IMR-90 (cell line): ENCODE data around the gene ATP6V1E1. TPM values are rescaled to one million over a fixed set of nuclear protein-coding genes. Genes with fewer than 3 reads are reported as not detected.

ENCODE experiments used
- ATAC-seq: fragments of 200-7000 bp; cut with Tn5 transposase; 2 replicates; pipeline ENCODE4 v1.9.1; 2020; ENCODE audit warnings: low read depth, mild to moderate bottlenecking, moderate library complexity
- BruUV-seq: library from RNA; stranded (reverse); fragments of 400-500 nt; replicated peaks from 2 replicates; lab custom pipeline; 2021; lab: Mats Ljungman, UMichigan
- CTCF ChIA-PET: fragments of 300-600 bp; formaldehyde crosslinking; extraction: SDS; loops from one replicate; lab custom pipeline; 2021; ENCODE audit warnings: antibody characterized with exemption; lab: Yijun Ruan, JAX
- POLR2A ChIA-PET: fragments of 300-600 bp; sonication (Branson Sonifier 250); formaldehyde crosslinking; loops from one replicate; lab custom pipeline; 2022; ENCODE audit warnings: antibody characterized with exemption; ENCODE audit not compliant: unreplicated experiment; lab: Charles Lee
- DNase-seq: peaks from one replicate; pipeline ENCODE4 v3.0.0; 2013
- H2AFZ ChIP-seq: replicated peaks from 2 replicates; pipeline ENCODE3; 2013; ENCODE audit warnings: low read length, mild to moderate bottlenecking; ENCODE audit not compliant: poor library complexity
- H2AK5ac ChIP-seq: 2 replicates; pipeline ENCODE4 v1.6.1; 2013; ENCODE audit warnings: low read depth, low read length, inconsistent platforms
- H2AK9ac ChIP-seq: replicated peaks from 2 replicates; pipeline ENCODE3; 2013; ENCODE audit warnings: mild to moderate bottlenecking, low read depth, low read length, moderate library complexity; ENCODE audit not compliant: poor library complexity
- H2BK120ac ChIP-seq: 2 replicates; pipeline ENCODE4 v1.6.1; 2013; ENCODE audit warnings: low read depth, low read length, inconsistent platforms
- H2BK15ac ChIP-seq: 3 replicates; pipeline ENCODE4 v1.6.1; 2013; ENCODE audit warnings: low read depth, low read length, inconsistent platforms
- H2BK20ac ChIP-seq: 2 replicates; pipeline ENCODE4 v1.6.1; 2013; ENCODE audit warnings: low read depth, mild to moderate bottlenecking, inconsistent platforms, low read length, moderate library complexity
- H2BK5ac ChIP-seq: 2 replicates; pipeline ENCODE4 v1.6.1; 2013; ENCODE audit warnings: mild to moderate bottlenecking, low read depth, low read length, inconsistent platforms; ENCODE audit not compliant: poor library complexity, severe bottlenecking
- H3K14ac ChIP-seq: replicated peaks from 2 replicates; pipeline ENCODE4 v1.6.1; 2013; ENCODE audit warnings: low read depth, low read length, inconsistent platforms
- H3K18ac ChIP-seq: 2 replicates; pipeline ENCODE4 v1.6.1; 2013; ENCODE audit warnings: low read depth, low read length, control low read depth
- H3K23ac ChIP-seq: 2 replicates; pipeline ENCODE4 v1.6.1; 2013; ENCODE audit warnings: low read depth, low read length, inconsistent platforms
- H3K27ac ChIP-seq: 2 replicates; pipeline ENCODE4 v1.5.1; 2013; ENCODE audit warnings: mild to moderate bottlenecking, control low read depth, low read length; ENCODE audit not compliant: insufficient read depth
- H3K27me3 ChIP-seq: 2 replicates; pipeline ENCODE4 v1.6.1; 2013; ENCODE audit warnings: low read length; ENCODE audit not compliant: control insufficient read depth, insufficient read depth
- H3K36me3 ChIP-seq: 2 replicates; pipeline ENCODE4 v1.6.1; 2013; ENCODE audit warnings: low read length, mixed read lengths; ENCODE audit not compliant: control insufficient read depth, insufficient read depth
- H3K4ac ChIP-seq: 2 replicates; pipeline ENCODE4 v1.6.1; 2013; ENCODE audit warnings: low read depth, low read length, inconsistent platforms
- H3K4me1 ChIP-seq: 2 replicates; pipeline ENCODE4 v1.6.1; 2013; ENCODE audit warnings: low read length, mixed read lengths; ENCODE audit not compliant: control insufficient read depth, insufficient read depth
- H3K4me2 ChIP-seq: 2 replicates; pipeline ENCODE4 v1.6.1; 2013; ENCODE audit warnings: low read depth, mild to moderate bottlenecking, control low read depth, low read length, moderate library complexity
- H3K4me3 ChIP-seq: 2 replicates; pipeline ENCODE4 v1.5.1; 2013; ENCODE audit warnings: low read depth, mild to moderate bottlenecking, control low read depth, low read length, moderate library complexity; ENCODE audit not compliant: insufficient read depth
- H3K56ac ChIP-seq: 2 replicates; pipeline ENCODE4 v1.6.1; 2013; ENCODE audit warnings: low read length, inconsistent platforms; ENCODE audit not compliant: insufficient read depth; ENCODE audit errors: extremely low read depth
- H3K79me1 ChIP-seq, 2 experiments: 2 replicates each; pipeline ENCODE4 v1.6.1; 2013; ENCODE audit warnings: low read length in 2 of 2, inconsistent platforms in 1 of 2, low read depth in 1 of 2
- H3K9ac ChIP-seq: 2 replicates; pipeline ENCODE4 v1.6.1; 2013; ENCODE audit warnings: low read depth, low read length, control low read depth
- H3K9me1 ChIP-seq: 2 replicates; pipeline ENCODE4 v1.6.1; 2013; ENCODE audit warnings: low read length, inconsistent platforms; ENCODE audit not compliant: insufficient read depth
- H3K9me3 ChIP-seq: 2 replicates; pipeline ENCODE4 v1.6.1; 2013; ENCODE audit warnings: low read length; ENCODE audit not compliant: control insufficient read depth, insufficient read depth
- H4K20me1 ChIP-seq: 2 replicates; pipeline ENCODE4 v1.6.1; 2013; ENCODE audit warnings: low read length, inconsistent platforms; ENCODE audit not compliant: insufficient read depth
- H4K5ac ChIP-seq: 2 replicates; pipeline ENCODE4 v1.6.1; 2013; ENCODE audit warnings: mild to moderate bottlenecking, low read depth, low read length, control low read depth
- H4K8ac ChIP-seq, 2 experiments: 2 replicates each; pipeline ENCODE4 v1.6.1; 2013; ENCODE audit warnings: low read depth in 2 of 2, low read length in 2 of 2, control low read depth in 1 of 2, inconsistent platforms in 1 of 2
- H4K91ac ChIP-seq: 2 replicates; pipeline ENCODE4 v1.6.1; 2013; ENCODE audit warnings: low read depth, low read length, inconsistent platforms; ENCODE audit not compliant: insufficient read depth
- BHLHE40 ChIP-seq: fragments of 150-350 bp; IDR thresholded peaks from 2 replicates; pipeline ENCODE4 v1.6.1; 2016; ENCODE audit warnings: mild to moderate bottlenecking, low read depth, low read length
- CEBPB ChIP-seq: IDR thresholded peaks from 2 replicates; pipeline ENCODE4 v1.6.1; 2012; ENCODE audit warnings: low read depth, low read length, improper control_type of control experiment
- CHD1 ChIP-seq: IDR thresholded peaks from 2 replicates; pipeline ENCODE4 v1.6.1; 2012; ENCODE audit warnings: low read depth, low read length, improper control_type of control experiment
- FOS ChIP-seq: fragments of 150-350 bp; IDR thresholded peaks from 2 replicates; pipeline ENCODE4 v1.6.1; 2016; ENCODE audit warnings: low read depth, low read length
- MAZ ChIP-seq: IDR thresholded peaks from 2 replicates; pipeline ENCODE4 v1.6.1; 2012; ENCODE audit warnings: low read depth, mild to moderate bottlenecking, low read length, improper control_type of control experiment, moderate library complexity, borderline replicate concordance
- MXI1 ChIP-seq: IDR thresholded peaks from 2 replicates; pipeline ENCODE4 v1.6.1; 2012; ENCODE audit warnings: low read depth, mild to moderate bottlenecking, low read length, moderate library complexity, borderline replicate concordance
- NFE2L2 ChIP-seq: fragments of 150-350 bp; IDR thresholded peaks from 2 replicates; pipeline ENCODE4 v1.6.1; 2016; ENCODE audit warnings: low read depth, mild to moderate bottlenecking, low read length
- POLR2A ChIP-seq: IDR thresholded peaks from 2 replicates; pipeline ENCODE4 v1.6.1; 2012; ENCODE audit warnings: mild to moderate bottlenecking, low read depth, low read length
- RAD21 ChIP-seq: IDR thresholded peaks from 2 replicates; pipeline ENCODE4 v1.6.1; 2012; ENCODE audit warnings: low read length, improper control_type of control experiment
- RFX5 ChIP-seq: IDR thresholded peaks from 2 replicates; pipeline ENCODE4 v1.8.0; 2012; ENCODE audit warnings: low read depth, mild to moderate bottlenecking, low read length, moderate library complexity
- SMC3 ChIP-seq: fragments of 150-350 bp; IDR thresholded peaks from 2 replicates; pipeline ENCODE4 v1.6.1; 2016; ENCODE audit warnings: low read depth, mild to moderate bottlenecking, antibody characterized with exemption, low read length, moderate library complexity
- WGBS, 2 experiments: methylation state at CpG; one replicate each; pipeline versions ENCODE4 v1.1.5 to v1.1.7; 2013; ENCODE audit warnings: missing lambda C conversion rate in 2 of 2; ENCODE audit not compliant: insufficient read length in 1 of 2; ENCODE audit errors: extremely low coverage in 2 of 2; 5-methylcytosine and 5-hydroxymethylcytosine counted together
- dilution Hi-C: fragments of 300-500 bp; cut with HindIII; formaldehyde crosslinking; loops from one replicate; pipeline ENCODE4 v1.14.3; 2018; ENCODE audit warnings: low sequenced_read_pairs; ENCODE audit not compliant: unreplicated experiment
- in situ Hi-C: fragments of 300-500 bp; cut with MboI; formaldehyde crosslinking; loops from 3 replicates; pipeline ENCODE4 v1.14.3; 2019; ENCODE audit warnings: low sequenced_read_pairs, inconsistent platforms, mixed read lengths
- intact Hi-C: fragments of 100-400 bp; cut with micrococcal nuclease; formaldehyde crosslinking; loops from 2 replicates; pipeline ENCODE4 v1.10.0; 2022
- polyA plus RNA-seq, 3 experiments: library from polyadenylated mRNA; depleted of rRNA; stranded (reverse); fragments of >200 nt; gene quantifications; 2 replicates each; pipeline ENCODE4 v1.2.3, GENCODE V29; 2012; ENCODE audit warnings: low replicate concordance in 1 of 3
- total RNA-seq: library from RNA; depleted of rRNA; stranded (reverse); fragments of >200 nt; gene quantifications from 2 replicates; pipeline ENCODE4 v1.2.3, GENCODE V29; 2012
- TF ChIP-seq, protein P1 (sequence below): fragments of 150-350 bp; IDR thresholded peaks from 2 replicates; pipeline ENCODE4 v1.6.1; 2017; ENCODE audit warnings: mild to moderate bottlenecking, antibody characterized with exemption, low read length, low read depth
- TF ChIP-seq, protein P2 (sequence below): conservative IDR thresholded peaks from 2 replicates; pipeline ENCODE4 v1.5.1; 2012; ENCODE audit warnings: mild to moderate bottlenecking, low read depth, low read length, improper control_type of control experiment
- TF ChIP-seq, protein P3 (sequence below): fragments of 150-350 bp; IDR thresholded peaks from 2 replicates; pipeline ENCODE4 v1.6.1; 2016; ENCODE audit warnings: low read depth, mild to moderate bottlenecking, low read length, moderate library complexity, borderline replicate concordance

The ATP6V1E1 gene
- total and polyA plus RNA-seq, 2 of the 4 experiments (the other 2 are of a cell fraction): 144 to 148 TPM

DNA sequence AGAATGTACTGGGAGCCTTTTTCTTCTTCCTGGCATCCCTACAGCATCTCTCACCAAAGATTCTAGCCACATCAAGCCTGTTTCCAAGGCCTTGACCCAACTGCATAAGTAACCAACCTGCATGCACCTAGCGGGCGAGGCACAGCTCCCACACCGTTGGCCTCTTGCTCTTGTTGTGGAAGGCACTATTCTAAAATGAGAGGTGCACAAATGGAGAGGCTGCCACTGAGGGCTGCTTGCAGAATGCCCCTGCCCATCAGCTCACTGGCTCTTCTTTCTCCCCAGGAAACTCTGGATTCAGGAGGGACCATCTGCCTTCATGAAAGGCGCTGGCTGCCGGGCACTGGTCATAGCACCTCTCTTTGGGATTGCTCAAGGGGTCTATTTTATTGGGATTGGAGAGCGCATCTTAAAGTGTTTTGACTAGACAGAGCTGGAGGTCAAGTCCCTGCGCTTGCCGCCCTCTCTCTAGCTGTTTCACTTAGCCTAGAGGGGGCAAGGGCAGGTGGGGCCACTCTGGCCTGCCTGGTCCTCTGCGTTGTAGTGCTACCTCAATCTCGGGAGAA lies 38.7 kb downstream of the ATP6V1E1 start:
- Histone ChIP-seq H4K5ac (no peak overlapping the region), H2AFZ (no peak overlapping the region), H3K23ac (no peak overlapping the region), H3K27me3 (no peaks in the 10 kb centered on the region), H2BK5ac (no peak overlapping the region), H2AK9ac (peak overlapping the region; percentile 3), H3K4ac (no peak overlapping the region), H3K9me1 (no peaks in the 10 kb centered on the region), H3K4me3 (no peak overlapping the region), H3K27ac (no peak overlapping the region), H3K4me1 (no peaks in the 10 kb centered on the region), H3K36me3 (peaks cover 35% of the 10 kb centered on the region), H2AK5ac (no peak overlapping the region), H3K4me2 (no peak overlapping the region), H2BK15ac (no peak overlapping the region), H3K14ac (no peak overlapping the region), H4K20me1 (no peaks in the 10 kb centered on the region), H3K9ac (no peak overlapping the region), H3K79me1 (no peaks in the 10 kb centered on the region), H3K56ac (no peak overlapping the region), H3K9me3 (no peaks in the 10 kb centered on the region), H4K91ac (no peak overlapping the region), H4K8ac (no peak overlapping the region), H2BK120ac (no peak overlapping the region), H2BK20ac (no peak overlapping the region), H3K18ac (no peak overlapping the region)
- DNase-seq (no peak), ATAC-seq (no peak)
- BruUV-seq: no TSS peak
- intact Hi-C loops: loop anchor here (5.0 kb wide), 1 partner anchor 62 kb away; no protein-coding TSS in a partner anchor
- in situ Hi-C loops: no loop called here
- WGBS, 2 experiments: 82% methylated on average over 2 of the region's 10 CpGs; no CpG with 5 or more reads in 1 of the 2 experiments
- TF ChIP-seq CHD1 (no peak), FOS (no peak), RAD21 (no peak), MXI1 (no peak), MAZ (no peak), BHLHE40 (no peak), RFX5 (no peak), CEBPB (no peak), SMC3 (no peak), POLR2A (no peak), NFE2L2 (no peak)
- TF ChIP-seq, protein P1, sequence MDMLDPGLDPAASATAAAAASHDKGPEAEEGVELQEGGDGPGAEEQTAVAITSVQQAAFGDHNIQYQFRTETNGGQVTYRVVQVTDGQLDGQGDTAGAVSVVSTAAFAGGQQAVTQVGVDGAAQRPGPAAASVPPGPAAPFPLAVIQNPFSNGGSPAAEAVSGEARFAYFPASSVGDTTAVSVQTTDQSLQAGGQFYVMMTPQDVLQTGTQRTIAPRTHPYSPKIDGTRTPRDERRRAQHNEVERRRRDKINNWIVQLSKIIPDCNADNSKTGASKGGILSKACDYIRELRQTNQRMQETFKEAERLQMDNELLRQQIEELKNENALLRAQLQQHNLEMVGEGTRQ: no peak
- TF ChIP-seq, protein P2, sequence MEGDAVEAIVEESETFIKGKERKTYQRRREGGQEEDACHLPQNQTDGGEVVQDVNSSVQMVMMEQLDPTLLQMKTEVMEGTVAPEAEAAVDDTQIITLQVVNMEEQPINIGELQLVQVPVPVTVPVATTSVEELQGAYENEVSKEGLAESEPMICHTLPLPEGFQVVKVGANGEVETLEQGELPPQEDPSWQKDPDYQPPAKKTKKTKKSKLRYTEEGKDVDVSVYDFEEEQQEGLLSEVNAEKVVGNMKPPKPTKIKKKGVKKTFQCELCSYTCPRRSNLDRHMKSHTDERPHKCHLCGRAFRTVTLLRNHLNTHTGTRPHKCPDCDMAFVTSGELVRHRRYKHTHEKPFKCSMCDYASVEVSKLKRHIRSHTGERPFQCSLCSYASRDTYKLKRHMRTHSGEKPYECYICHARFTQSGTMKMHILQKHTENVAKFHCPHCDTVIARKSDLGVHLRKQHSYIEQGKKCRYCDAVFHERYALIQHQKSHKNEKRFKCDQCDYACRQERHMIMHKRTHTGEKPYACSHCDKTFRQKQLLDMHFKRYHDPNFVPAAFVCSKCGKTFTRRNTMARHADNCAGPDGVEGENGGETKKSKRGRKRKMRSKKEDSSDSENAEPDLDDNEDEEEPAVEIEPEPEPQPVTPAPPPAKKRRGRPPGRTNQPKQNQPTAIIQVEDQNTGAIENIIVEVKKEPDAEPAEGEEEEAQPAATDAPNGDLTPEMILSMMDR: no peak
- TF ChIP-seq, protein P3, sequence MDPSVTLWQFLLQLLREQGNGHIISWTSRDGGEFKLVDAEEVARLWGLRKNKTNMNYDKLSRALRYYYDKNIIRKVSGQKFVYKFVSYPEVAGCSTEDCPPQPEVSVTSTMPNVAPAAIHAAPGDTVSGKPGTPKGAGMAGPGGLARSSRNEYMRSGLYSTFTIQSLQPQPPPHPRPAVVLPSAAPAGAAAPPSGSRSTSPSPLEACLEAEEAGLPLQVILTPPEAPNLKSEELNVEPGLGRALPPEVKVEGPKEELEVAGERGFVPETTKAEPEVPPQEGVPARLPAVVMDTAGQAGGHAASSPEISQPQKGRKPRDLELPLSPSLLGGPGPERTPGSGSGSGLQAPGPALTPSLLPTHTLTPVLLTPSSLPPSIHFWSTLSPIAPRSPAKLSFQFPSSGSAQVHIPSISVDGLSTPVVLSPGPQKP: no peak
- dilution Hi-C loops: no loop called here
- CTCF ChIA-PET: no interaction called here
- POLR2A ChIA-PET: no interaction called here
